Measurements from ENCODE around the gene CCDC190.
"Not testable (repeated sequence)": the region's sequence is repeated elsewhere in the genome, so short reads cannot be mapped to it uniquely, and the experiment has no call there.

Gene CCDC190, protein sequence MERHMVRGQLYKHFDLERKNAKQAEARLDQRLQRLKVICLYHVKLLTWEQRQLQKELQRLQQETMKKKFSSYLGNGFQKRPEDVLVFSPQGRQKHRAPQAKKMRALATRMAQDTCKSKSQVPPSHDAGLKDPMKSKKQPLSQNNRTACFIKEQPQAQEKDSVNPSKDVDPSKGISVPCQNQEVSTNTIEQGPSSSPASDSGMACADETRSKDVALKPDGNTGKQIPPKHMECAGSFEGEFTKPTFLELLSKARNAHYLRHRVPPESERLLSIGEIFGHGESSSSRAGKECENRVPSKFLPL

DNA sequence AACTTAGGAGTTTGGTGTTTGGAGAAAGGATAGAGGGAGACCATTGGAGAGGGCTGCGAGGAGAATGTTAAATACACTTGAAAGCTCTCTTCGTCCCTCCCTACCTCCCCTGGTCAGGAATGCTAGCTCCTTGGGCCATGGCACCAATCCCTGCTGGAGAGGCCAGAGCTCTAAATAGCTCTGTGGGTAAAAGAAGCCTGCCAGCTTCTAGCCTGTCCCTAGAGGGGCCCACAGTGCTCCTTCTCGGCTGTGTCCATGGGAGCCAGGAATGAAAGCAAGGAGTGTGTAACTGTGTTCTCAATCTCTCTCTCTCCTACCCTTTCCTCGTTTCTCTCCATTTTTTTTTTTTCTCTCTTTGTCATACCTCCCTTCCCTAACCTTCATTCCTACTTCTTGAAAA is at the start of gene CCDC190:
CCDC190 (minus strand) TSS at position 75 of the 400 bp plus-strand sequence. CDS start 1,529 bp downstream, outside the sequence.
- DNase-seq = no peak

GRCh38 chr1:162910161-162910560 is 49.2 kb upstream of the CCDC190 start:
- no peak for DNase-seq

DNA sequence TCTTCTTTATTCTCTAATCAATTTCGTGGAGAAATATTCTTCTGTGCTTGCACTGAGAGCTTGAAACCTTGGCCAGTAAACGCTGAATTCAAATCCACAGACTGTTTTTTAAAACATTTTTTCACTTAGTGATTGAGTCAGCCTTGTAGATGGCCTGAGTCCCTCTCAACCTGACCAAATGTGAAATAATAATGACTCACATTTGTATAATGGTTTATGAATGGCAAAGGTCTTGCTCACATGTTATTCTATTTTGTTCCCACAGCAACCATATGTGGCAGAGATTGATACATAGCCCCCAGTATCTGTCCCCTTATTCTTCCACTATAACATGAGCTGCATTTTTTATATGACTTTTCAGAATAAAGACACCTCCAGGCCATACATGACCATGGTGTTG is 47.8 kb upstream of the CCDC190 start:
- no peak for DNase-seq

GRCh38 chr1:162908236-162908635 is 47.3 kb upstream of the CCDC190 start:
- DNase-seq = no peak

- DNase-seq = no peak
These were observed 45.5 kb upstream of the CCDC190 start for GRCh38 chr1:162906485-162906884.

- DNase-seq = no peak
These were observed 44.5 kb upstream of the CCDC190 start for GRCh38 chr1:162905174-162906158.

DNA sequence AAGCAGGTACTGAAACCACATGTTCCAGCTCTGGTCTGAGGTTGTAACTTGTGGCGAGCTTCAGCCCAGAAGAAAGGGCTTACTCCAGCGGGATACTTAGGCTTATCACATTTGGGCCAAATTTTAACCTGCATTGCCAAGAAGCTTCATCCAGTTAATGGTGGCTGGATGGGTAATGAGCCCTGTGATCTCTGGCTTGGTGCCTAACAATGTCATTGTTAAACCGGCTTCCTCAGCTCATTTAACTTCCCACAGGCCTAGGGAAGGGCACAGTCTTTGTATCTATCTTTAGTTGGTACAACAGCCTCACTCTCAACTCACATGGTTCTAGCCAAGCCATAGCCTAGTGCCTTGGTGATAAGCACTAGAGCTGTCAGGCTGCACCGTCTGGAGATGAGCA is 43.6 kb upstream of the CCDC190 start:
- no peak for DNase-seq

DNA sequence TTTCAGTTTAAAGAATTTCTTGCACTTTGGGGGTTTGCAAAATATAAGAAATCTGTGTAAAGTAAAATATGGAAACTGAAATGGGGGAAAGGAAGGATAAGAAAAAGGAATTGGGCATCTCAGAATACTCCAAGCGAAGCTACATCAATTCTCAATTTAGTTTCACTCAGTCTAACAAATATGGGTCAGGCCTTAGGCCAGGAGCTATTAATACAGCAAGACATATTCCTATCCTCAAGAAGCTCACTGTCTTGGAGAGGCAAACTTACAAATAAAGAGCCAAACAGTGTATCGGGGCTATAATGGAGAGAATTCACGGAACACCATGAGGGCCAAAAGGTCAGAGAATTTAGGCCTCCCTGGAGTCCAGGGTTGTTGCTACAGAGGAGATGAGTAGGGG is 43.0 kb upstream of the CCDC190 start:
- no peak for DNase-seq

GRCh38 chr1:162903246-162903645 is 42.3 kb upstream of the CCDC190 start:
- no peak for DNase-seq

DNA sequence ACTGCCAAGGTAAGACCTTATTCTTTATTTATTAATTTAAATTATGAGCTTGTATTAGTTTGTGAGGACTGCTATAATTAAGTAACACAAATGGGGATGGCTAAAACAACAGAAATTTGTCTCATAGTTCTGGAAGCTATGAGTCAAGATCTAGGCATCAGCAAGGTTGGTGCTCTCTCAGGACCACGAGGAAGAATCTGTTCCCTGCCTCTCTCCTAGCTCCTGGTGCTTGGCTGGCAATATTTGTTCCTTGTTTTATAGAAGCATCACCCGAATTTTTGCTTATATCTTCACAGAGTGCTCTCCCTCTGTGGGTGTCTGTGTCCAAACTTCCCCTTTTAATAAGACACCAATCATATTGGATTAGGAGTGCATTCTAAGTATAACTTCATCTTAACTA is 41.4 kb upstream of the CCDC190 start:
- peak; percentile 18 to 21 for DNase-seq

DNA sequence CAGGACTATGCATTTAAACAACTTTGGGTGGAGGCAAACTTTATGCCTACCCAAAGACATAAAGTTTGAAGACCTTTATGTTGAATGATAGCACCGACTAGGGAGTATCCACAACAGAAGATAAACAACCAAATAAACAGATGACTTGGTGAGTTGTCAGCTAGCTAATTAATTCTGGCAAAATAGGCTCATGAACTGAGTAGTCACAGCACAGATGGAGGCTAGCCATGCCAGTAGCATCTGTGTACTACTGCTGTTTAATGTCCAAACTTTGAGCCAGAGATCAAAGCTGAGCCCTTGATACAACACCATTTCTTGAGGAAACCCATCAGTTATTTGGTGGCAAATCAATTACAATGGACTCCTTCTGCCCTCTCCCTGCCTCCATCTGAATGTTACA is 40.3 kb upstream of the CCDC190 start:
- DNase-seq = no peak

GRCh38 chr1:162899422-162900146 is 38.6 kb upstream of the CCDC190 start:
- DNase-seq = no peak

DNA sequence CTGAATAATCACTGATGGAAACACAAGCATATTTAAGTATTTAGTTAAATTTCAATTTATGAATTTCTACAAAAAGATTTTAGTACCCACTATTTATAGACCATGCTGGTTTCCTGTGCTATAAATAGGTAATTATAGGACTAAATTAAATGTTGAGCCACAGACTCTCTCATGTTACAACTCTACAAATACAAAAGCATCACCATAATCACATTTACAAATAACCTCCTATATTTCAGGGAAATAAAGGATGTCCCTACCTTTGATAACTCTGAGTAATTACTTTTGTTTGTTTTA is 32.6 kb upstream of the CCDC190 start:
- DNase-seq = no peak

GRCh38 chr1:162892906-162893611 is 32.1 kb upstream of the CCDC190 start:
- DNase-seq = peak; percentile 18 to 41

- DNase-seq = no peak
These were observed 29.0 kb upstream of the CCDC190 start for GRCh38 chr1:162889989-162890388.

DNA sequence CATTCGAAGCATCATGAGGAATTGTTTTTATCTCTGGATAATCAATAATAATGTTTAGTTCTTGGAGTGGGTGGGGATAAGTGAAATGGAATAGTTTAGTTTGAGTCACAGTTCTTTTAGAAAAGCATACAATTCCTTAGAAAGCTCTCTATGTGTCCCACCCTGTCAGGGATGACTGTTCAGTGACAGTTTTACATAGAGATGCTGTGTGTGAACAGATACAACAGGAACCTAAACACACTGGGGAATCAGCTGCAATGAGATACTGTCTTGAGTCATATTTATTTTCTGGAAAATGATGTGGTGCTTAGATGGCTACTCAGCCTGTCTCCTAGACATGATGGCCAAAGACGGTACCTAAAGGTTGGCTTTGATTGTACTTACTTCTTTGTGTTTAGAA is 25.7 kb upstream of the CCDC190 start:
- no peak for DNase-seq

- DNase-seq = no peak
These were observed 24.3 kb upstream of the CCDC190 start for GRCh38 chr1:162885265-162885664.

DNA sequence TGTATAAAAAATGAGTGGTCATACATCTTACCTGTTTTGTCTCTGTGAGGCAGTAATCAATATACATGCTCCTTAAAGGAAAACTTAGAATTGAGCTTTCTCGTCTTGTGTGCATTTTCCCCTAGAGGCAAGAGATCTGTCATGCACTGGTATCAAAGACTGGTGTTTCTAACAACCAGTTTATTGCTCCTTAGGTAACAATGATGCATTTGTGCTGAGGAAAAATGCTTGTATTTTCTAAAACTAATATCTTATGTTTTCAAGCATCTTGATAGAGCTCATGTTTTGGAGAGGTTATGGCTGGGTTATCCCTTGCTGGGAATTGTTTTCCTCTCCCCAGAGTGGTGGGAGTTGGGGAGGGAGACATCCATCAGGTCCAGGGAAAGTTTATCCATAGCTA is 23.9 kb upstream of the CCDC190 start:
- no peak for DNase-seq

GRCh38 chr1:162882248-162882674 is 21.3 kb upstream of the CCDC190 start:
- DNase-seq = no peak

DNA sequence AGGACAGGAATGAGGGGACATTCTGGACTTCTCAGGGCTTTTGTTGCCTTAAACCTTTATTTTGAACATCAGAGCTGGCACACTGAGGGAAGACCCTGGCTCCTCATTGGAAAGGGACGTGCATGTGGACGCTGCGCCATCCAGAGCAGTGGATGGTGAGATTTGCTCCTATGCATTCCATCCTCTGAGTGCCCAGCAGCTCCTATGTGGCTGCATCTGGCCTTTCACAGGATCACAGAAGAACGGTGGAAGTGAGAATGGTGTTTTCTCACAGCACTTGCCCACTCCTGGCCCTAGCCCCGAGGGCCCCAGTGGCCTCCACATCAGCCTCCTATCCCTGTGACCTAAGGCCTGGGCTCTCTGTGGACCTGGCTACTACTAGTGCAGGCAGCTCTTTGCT is 20.6 kb upstream of the CCDC190 start:
- DNase-seq = no peak

GRCh38 chr1:162880617-162881016 is 19.6 kb upstream of the CCDC190 start:
- not testable (repeated sequence) for DNase-seq

DNA sequence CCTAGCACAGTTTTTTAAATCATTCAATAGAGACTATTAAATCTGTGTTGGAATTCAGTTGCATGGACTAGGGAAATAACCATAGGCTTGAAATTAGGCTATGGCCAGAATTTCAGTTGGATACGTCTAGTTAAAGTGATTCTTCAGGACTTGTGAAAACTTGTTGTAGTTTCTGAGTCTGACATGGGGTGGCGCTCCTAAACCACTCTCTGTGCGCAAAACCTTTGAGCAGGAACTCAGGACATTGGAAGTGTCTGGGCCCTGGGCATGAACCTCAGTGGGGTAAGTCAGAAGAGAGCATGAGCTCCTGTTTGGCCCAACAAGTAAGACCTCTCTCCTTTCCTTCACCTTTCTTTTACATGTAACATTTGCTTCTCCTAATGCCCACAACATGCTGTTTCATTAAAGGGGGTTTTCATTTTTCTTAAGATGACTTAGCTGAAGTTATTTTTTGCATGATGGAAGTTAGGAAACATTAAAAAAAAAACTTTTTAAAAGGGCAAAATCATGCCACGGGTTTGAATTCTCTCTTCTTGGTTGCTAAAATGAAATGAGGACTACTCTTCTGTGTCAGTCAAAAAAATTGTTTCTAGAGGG is 17.1 kb upstream of the CCDC190 start:
- peak; percentile 26 to 86 for DNase-seq
